ENCODE measurements around the gene ENGASE.

DNA sequence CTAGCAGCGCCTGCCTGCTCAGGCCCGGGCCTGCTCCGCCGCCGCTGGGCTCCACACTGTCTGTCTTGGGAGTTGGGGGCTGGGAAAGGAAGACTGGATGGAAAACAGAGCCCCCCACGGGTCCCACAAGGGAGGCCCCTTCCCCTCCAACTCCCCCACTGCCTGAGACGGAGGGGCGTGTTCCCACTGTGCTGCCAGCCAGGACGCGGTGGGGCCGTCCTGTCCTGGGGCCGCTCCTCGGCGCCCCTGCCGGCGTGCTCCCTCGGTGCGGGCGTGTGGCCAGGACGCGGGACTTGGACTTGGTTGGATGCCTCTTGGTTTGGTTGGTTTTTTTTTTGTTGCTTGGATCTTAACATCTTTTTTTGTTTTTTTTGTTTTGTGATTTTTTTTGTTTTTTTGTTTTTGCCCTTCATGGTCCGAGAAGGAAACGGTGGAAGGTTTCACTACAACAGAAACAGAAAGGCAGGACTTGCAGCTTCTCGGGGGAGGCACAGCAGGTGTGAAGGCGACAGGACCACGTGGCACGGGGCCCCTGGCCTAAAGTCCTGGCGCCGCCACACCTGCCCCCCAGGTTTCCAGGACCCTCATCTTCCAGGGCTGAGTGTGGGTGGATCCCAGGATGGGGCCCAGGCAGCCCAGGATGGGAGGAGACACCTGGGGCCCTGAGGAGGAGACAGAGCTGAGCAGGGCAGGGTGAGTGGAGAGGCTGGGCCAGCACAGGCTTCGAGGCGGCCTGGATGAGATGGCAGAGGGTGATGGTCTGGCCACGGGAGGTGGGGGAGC lies 16.0 kb downstream of the ENGASE start:
- TF ChIP-seq CTCF (IDR thresholded peaks at IDR 0.05; ENCODE audit: low read length) (no peak; the same call in 1 of the 2 replicates), EZH2 (IDR thresholded peaks at IDR 0.05; ENCODE audit: borderline replicate concordance, low read length) (no peak)

All from OCI-LY1 (cell line).